Fibroblast of gingiva (primary cell): ENCODE measurements around the gene SCN3B.
"Not testable (repeated sequence)": the region's sequence is repeated elsewhere in the genome, so short reads cannot be mapped to it uniquely, and the experiment has no call there.

Source experiments
- DNase-seq: peaks from one replicate; pipeline ENCODE4 v3.0.0-alpha.2; 2011; ENCODE audit warnings: low read depth

The SCN3B gene

GRCh38 chr11:123654566-123655081, at the start of gene SCN3B:
TSS of gene SCN3B (minus strand) at chr11:123654624. CDS start at chr11:123653801, 823 bp downstream.
- peak; percentile 6 for DNase-seq

GRCh38 chr11:123702696-123703095, 48.3 kb upstream of the SCN3B start:
- no peak for DNase-seq

- DNase-seq: no peak
Observed at GRCh38 chr11:123702139-123702538, 47.7 kb upstream of the SCN3B start.

GRCh38 chr11:123700772-123701171, 46.3 kb upstream of the SCN3B start:
- DNase-seq: no peak

- no peak for DNase-seq
Observed at GRCh38 chr11:123698546-123699127, 44.2 kb upstream of the SCN3B start.

- no peak for DNase-seq
Observed at GRCh38 chr11:123696183-123696582, 41.8 kb upstream of the SCN3B start.

GRCh38 chr11:123695231-123695630, 40.8 kb upstream of the SCN3B start:
- DNase-seq: no peak

GRCh38 chr11:123694551-123694950, 40.1 kb upstream of the SCN3B start:
- no peak for DNase-seq

- no peak for DNase-seq
Observed at GRCh38 chr11:123692961-123693360, 38.5 kb upstream of the SCN3B start.

- DNase-seq: no peak
Observed at GRCh38 chr11:123690485-123690884, 36.1 kb upstream of the SCN3B start.

GRCh38 chr11:123684601-123685000, 30.2 kb upstream of the SCN3B start:
- DNase-seq: no peak

GRCh38 chr11:123683428-123684170, 29.2 kb upstream of the SCN3B start:
- no peak for DNase-seq

- DNase-seq: no peak
Observed at GRCh38 chr11:123682696-123683410, 28.4 kb upstream of the SCN3B start.

GRCh38 chr11:123681030-123681429, 26.6 kb upstream of the SCN3B start:
- no peak for DNase-seq

- no peak for DNase-seq
Observed at GRCh38 chr11:123678246-123678645, 23.8 kb upstream of the SCN3B start.

GRCh38 chr11:123677510-123677909, 23.1 kb upstream of the SCN3B start:
- no peak for DNase-seq

GRCh38 chr11:123674297-123674696, 19.9 kb upstream of the SCN3B start:
- no peak for DNase-seq

- DNase-seq: no peak
Observed at GRCh38 chr11:123672568-123672967, 18.1 kb upstream of the SCN3B start.

GRCh38 chr11:123671534-123671933, 17.1 kb upstream of the SCN3B start:
- no peak for DNase-seq

GRCh38 chr11:123670081-123670480, 15.7 kb upstream of the SCN3B start:
- DNase-seq: no peak

- no peak for DNase-seq
Observed at GRCh38 chr11:123665306-123665705, 10.9 kb upstream of the SCN3B start.

- DNase-seq: not testable (repeated sequence)
Observed at GRCh38 chr11:123659965-123660364, 5.5 kb upstream of the SCN3B start.

GRCh38 chr11:123659311-123659710, 4.9 kb upstream of the SCN3B start:
- DNase-seq: no peak
